Measurements from ENCODE around the gene GRPEL1. TPM values are rescaled to one million over a fixed set of nuclear protein-coding genes. Genes with fewer than 3 reads are reported as not detected.

GRPEL1 gene
- 60.4 to 75.1 TPM (median 72.1 TPM) in 5 replicates for total RNA-seq (2022; extraction: Qiagen RNA extraction; ENCODE audit: low read depth)

GRCh38 chr4:7067452-7068278 lies at the start of gene GRPEL1:
Gene GRPEL1 (minus strand): TSS chr4:7068064. CDS start chr4:7068032, 32 bp downstream.

GRCh38 chr4:7043284-7044136 lies 24.4 kb downstream of the GRPEL1 start, which contains the start of gene TADA2B:
Gene TADA2B (plus strand): TSS chr4:7043372. CDS start chr4:7043580, 208 bp downstream.

Other genes with a start within 250 kb of the GRPEL1 start
- gene TBC1D14, start 158.2 kb downstream of the GRPEL1 start, total RNA-seq (2022; extraction: Qiagen RNA extraction; ENCODE audit: low read depth) = 29.8 to 38.8 TPM (median 35.8 TPM) in 5 replicates
- gene TADA2B, start 24.7 kb downstream of the GRPEL1 start, total RNA-seq (2022; extraction: Qiagen RNA extraction; ENCODE audit: low read depth) = 13.6 to 15.6 TPM (median 14.4 TPM) in 5 replicates
- gene SORCS2, start 124.5 kb upstream of the GRPEL1 start, total RNA-seq (2022; extraction: Qiagen RNA extraction; ENCODE audit: low read depth) = 4.0 to 5.9 TPM (median 5.5 TPM) in 5 replicates